GM18909 (cell line): ENCODE measurements around the gene RDH13.
"Not testable (repeated sequence)": the region's sequence is repeated elsewhere in the genome, so short reads cannot be mapped to it uniquely, and the experiment has no call there.

Source experiments
- ATAC-seq: cut with Tn5 transposase; IDR thresholded peaks from one replicate; pipeline ENCODE4 v1.9.1; 2021; ENCODE audit warnings: mild to moderate bottlenecking; ENCODE audit not compliant: unreplicated experiment, poor library complexity

The RDH13 gene

GRCh38 chr19:55062735-55063491, at the start of gene RDH13:
Gene RDH13 (minus strand): TSS chr19:55063148. CDS start chr19:55063032, 116 bp downstream.
- ATAC-seq = peak; percentile 91

- no peak for ATAC-seq
Measured at GRCh38 chr19:55112246-55112776, 49.4 kb upstream of the RDH13 start.

DNA sequence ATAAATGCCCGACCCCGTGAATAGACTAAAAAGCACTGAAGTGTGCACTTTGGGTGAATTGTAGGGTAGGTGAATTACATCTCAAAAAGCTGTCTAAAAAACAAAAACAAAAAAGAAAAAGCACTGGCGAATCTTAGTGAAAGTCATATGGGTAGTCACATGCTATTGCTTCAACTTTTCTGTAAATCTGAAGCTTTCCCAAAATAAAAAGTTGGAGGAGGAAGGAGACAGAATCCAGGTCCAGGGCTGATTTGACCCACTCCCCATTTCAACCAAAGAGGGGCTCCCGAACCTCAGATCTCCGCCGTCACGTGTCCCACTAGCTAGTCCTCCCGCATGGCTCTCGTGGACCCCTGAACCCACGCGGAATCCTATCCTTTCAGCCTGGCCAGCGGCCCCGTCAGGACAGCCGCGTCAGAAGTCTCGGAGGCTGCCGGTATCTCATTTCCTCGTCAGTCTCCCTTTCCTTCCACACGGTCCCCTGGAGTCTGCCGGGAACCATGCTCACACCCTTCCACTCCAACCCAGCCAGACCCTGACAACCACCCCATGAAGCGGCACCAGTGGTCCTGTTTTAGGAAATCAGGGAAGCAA, 48.4 kb upstream of the RDH13 start:
- no peak for ATAC-seq

- ATAC-seq = no peak
Measured at GRCh38 chr19:55109527-55110291, 46.8 kb upstream of the RDH13 start.

GRCh38 chr19:55107252-55107651, 44.3 kb upstream of the RDH13 start:
- ATAC-seq = not testable (repeated sequence)

DNA sequence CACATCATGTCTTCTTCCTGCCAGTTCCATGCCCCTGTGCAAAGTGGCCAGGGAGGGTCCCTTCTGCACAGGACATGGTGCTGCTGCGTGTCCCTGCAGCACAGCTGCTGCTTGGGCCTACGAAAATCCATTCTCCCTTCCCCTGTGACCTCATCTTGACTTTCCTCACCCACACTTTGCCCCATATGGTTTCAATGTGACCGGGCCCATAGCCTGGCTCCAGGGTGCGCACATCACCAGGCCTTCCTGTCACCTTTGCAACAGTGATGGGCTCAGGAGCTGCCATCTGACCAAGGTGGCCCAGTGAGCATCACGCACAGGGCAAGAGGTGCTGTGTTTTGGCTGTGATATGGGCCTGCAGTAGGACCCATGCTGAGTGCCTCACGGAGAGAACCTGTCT, 43.6 kb upstream of the RDH13 start:
- no peak for ATAC-seq

GRCh38 chr19:55105237-55105636, 42.3 kb upstream of the RDH13 start:
- ATAC-seq = no peak

GRCh38 chr19:55103190-55103589, 40.2 kb upstream of the RDH13 start:
- ATAC-seq = no peak

DNA sequence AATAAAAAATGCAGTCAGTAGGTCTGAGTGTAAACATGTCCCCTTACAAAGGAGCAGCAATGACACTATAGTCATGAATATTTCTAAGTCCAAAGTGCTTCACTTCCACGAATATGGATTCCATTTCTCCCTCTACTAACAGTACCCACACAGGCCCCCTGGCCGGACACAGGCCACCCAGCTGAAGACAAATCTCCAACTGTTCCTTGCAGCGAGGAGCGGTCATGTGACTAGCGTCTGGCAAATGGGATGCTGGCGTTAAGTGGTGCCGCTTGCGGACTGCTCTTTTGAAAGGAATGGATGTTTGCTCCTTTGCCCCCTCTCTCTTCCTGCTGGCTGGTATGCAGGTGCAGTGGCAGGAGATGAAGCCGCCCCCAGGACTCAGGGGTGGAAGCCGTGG, 38.3 kb upstream of the RDH13 start:
- ATAC-seq = no peak

DNA sequence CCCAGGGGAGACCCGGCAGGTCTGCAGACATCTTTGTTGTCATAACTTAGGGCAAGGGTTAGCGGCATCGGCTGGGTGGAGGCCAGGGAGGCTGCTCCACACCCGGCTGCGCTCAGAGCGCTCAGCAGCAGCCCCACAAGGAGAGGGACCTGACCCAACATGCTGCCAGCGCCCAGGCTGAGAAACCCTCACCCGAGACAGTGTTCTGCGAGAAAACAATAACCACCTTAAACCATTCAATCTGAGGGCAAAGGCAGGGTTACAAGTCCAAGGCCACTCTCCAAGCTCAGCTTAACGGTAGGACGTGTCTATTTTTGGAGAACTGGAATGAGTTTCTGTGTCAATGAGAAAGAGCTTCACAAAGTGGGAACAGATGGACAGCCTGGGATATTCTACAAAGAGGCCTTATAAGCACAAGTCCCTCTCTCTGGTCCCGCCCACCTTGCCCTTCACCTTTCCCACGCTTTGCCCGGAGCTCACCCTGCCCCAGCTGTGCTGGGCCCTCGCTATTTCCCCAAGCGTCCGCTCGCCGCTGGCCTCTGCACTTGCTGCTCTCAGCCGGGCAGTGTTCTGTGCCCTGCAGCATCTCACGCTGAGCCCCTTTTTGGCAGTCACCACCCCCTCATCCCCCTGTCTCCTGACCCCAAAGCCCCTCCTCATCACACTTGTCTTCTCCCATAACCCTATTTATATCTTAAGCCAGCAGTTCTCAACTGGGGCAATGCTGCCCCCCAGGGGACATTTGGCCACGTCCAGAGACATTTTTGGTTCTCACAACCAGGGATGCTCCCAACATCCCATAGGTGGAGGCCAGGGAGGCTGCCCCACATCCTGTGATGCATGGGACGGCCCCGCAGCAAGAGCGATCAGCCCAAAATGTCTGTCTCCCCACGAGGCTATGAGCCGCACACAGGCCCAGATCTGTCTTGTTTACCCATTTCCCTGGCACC, 36.9 kb upstream of the RDH13 start:
- no peak for ATAC-seq

- ATAC-seq = no peak
Measured at GRCh38 chr19:55098716-55099556, 36.0 kb upstream of the RDH13 start.

- ATAC-seq = no peak
Measured at GRCh38 chr19:55097864-55098715, 35.1 kb upstream of the RDH13 start.

- ATAC-seq = no peak
Measured at GRCh38 chr19:55096061-55096701, 33.2 kb upstream of the RDH13 start.

DNA sequence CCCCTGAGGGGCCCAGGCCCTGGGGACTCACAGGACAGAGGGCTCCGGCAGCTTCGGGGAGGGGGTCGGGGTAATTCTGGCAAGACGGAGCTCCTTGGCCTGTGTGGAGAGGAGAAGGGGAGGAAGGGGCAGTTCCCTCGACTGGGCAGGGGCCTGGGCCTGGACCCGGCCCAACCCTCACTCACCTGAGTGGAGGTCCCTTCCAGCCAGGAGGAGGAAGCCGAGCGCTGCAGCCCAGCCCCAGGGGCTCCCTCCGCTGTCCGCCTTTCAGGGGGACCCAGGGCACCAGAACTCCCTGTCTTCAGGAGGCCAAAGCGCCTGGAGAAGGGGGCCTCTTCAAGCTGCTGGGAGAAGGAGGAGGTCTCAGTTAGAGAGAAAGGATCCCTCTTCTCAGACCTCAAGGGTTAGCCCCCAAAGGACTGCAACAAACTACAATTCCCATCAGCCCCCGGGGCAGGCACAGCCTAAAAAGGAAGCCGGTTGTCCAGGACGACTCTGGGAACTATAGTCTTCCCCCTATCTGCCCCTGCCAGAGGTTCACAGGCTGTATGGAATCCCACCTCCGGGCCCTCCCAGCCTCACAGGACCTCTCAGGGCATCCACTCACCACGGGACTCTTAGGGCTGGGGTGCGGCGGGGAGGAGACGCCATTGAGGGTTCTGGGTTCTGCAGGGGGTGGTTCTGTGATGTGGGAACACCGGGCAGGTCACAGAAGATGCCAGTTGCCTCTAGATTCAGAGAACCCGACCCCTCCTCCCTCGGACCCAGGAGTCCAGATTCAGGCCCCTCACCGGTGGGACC, 32.5 kb upstream of the RDH13 start:
- no peak for ATAC-seq

DNA sequence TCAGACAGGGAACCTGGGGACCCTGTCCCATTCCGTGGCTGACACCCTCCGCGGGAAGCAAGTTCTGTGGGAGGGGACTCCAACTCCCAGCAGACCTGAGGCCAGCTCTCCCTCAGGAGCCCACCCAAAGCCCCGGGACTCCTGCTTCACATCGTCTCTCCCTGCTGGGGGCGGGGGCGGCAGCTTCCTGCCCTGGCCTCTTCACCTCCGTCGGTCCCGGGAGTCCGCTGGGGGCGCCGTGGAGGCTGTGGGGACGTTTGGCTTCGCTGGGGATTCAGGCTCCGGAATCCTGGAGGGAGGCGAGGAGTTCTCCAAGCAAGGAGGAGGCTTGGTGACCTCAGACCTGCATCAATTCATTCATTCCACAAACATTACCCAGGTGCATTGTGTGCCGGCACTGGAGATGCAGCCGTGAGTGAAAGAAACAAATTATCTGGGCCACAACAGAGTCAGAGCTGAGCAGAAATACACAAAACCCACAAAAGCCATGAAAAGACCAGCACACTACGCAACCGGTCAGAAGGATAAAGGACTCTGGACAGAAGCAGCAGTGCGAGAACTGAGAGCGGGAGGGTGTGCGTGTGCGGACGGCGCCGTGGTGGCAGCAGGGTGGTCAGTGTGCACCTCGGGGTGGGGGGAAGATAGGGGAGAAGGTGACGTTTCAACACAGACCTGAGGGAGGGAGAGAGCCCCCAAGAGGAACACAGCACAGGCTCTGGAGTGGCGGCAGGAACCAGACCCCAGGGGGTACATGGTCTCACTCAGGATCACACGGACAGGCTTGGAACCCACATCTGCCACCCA, 31.7 kb upstream of the RDH13 start:
- no peak for ATAC-seq
